Neural progenitor cell (in vitro differentiated cells): ENCODE results near the gene IMPACT. TPM values are rescaled to one million over a fixed set of nuclear protein-coding genes. Genes with fewer than 3 reads are reported as not detected.

ENCODE experiments used
- DNase-seq: peaks from one replicate; pipeline ENCODE4 v3.0.0-alpha.2; 2016; ENCODE audit warnings: low spot score
- H2AFZ ChIP-seq: fragments of 200-600 bp; sonication (generic); replicated peaks from 2 replicates; pipeline ENCODE4 v1.6.1; 2016; ENCODE audit warnings: antibody characterized with exemption
- H3F3A ChIP-seq: fragments of 200-600 bp; sonication (generic); 2 replicates; pipeline ENCODE4 v1.6.1; 2016; ENCODE audit warnings: antibody characterized with exemption, low read depth
- H3K27ac ChIP-seq: fragments of 200-600 bp; sonication (generic); 2 replicates; pipeline ENCODE4 v1.5.1; 2016; ENCODE audit warnings: mild to moderate bottlenecking
- H3K27me3 ChIP-seq: fragments of 200-600 bp; sonication (generic); 2 replicates; pipeline ENCODE4 v1.6.1; 2016; ENCODE audit warnings: mild to moderate bottlenecking, moderate library complexity
- H3K36me3 ChIP-seq: fragments of 200-600 bp; sonication (generic); 2 replicates; pipeline ENCODE4 v1.5.1; 2016
- H3K4me1 ChIP-seq: fragments of 200-600 bp; sonication (generic); 2 replicates; pipeline ENCODE4 v1.6.1; 2016; ENCODE audit warnings: mixed run types
- H3K4me2 ChIP-seq: fragments of 200-600 bp; sonication (generic); 2 replicates; pipeline ENCODE4 v1.6.1; 2016
- H3K4me3 ChIP-seq: fragments of 200-600 bp; sonication (generic); 2 replicates; pipeline ENCODE4 v1.5.1; 2016
- H3K79me2 ChIP-seq: fragments of 200-600 bp; sonication (generic); 2 replicates; pipeline ENCODE4 v1.6.1; 2016; ENCODE audit warnings: low read depth
- H3K9ac ChIP-seq: fragments of 200-600 bp; sonication (generic); 2 replicates; pipeline ENCODE4 v1.6.1; 2016
- H3K9me3 ChIP-seq: fragments of 200-600 bp; sonication (generic); 2 replicates; pipeline ENCODE4 v1.5.1; 2016; ENCODE audit warnings: low read depth
- H4K20me1 ChIP-seq: fragments of 200-600 bp; sonication (generic); 2 replicates; pipeline ENCODE4 v1.6.1; 2016; ENCODE audit warnings: low read depth
- H3K27ac Mint-ChIP-seq: 3 replicates; pipeline ENCODE4 v1.8.0; 2021; ENCODE audit warnings: mixed read lengths
- H3K27me3 Mint-ChIP-seq: 2 replicates; pipeline ENCODE4 v1.8.0; 2022; ENCODE audit warnings: low read depth, mild to moderate bottlenecking, inconsistent platforms, moderate library complexity, mixed read lengths; ENCODE audit not compliant: insufficient read depth
- H3K36me3 Mint-ChIP-seq: 3 replicates; pipeline ENCODE4 v1.8.0; 2021; ENCODE audit warnings: mixed read lengths
- H3K4me1 Mint-ChIP-seq: 3 replicates; pipeline ENCODE4 v1.8.0; 2021; ENCODE audit warnings: mixed read lengths
- H3K4me3 Mint-ChIP-seq: 3 replicates; pipeline ENCODE4 v1.8.0; 2021; ENCODE audit warnings: mild to moderate bottlenecking, moderate library complexity, mixed read lengths
- H3K9me3 Mint-ChIP-seq: 3 replicates; pipeline ENCODE4 v1.8.0; 2020; ENCODE audit warnings: mixed read lengths
- EZH2 ChIP-seq: fragments of 200-600 bp; sonication (generic); IDR thresholded peaks from 2 replicates; pipeline ENCODE4 v1.6.1; 2017; ENCODE audit warnings: antibody characterized with exemption, mild to moderate bottlenecking, moderate library complexity
- EZH2phosphoT487 ChIP-seq: fragments of 200-600 bp; sonication (generic); IDR thresholded peaks from 2 replicates; pipeline ENCODE4 v1.6.1; 2017; ENCODE audit warnings: antibody characterized with exemption
- total RNA-seq: library from RNA; depleted of rRNA; stranded (reverse); fragments of >200 nt; gene quantifications from 2 replicates; pipeline ENCODE4 v1.2.3, GENCODE V29; 2015; ENCODE audit warnings: low replicate concordance
- TF ChIP-seq, protein P1 (sequence below): fragments of 200-600 bp; sonication (generic); IDR thresholded peaks from 2 replicates; pipeline ENCODE4 v1.5.1; 2017; ENCODE audit warnings: antibody characterized with exemption, mild to moderate bottlenecking

Gene IMPACT
- total RNA-seq, 1 donor from 2014 or later: 66.5 TPM

DNA sequence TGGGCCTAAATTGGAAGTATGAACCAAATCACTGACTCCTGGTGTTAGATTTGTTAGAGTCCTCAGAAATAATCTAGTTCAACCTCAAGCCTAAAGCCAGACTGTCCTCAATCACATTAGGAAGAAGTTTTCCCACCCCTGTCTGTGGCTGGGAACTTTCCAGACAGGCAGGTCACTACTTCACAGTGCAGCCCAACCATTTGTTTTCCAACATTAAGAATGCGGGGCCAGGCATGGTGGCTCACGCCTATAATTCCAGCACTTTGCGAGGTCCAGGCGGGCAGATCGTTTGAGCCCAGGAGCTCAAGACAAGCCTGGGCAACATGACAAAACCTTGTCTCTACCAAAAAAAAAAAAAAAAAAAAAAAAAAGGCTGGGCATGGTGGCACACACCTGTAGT lies 23.4 kb upstream of the IMPACT start:
- Histone ChIP-seq H3K4me2 (no peak overlapping the region), H3F3A (peaks cover 15% of the 10 kb centered on the region), H2AFZ (no peak overlapping the region), H4K20me1 (no peaks in the 10 kb centered on the region), H3K4me3 (no peak overlapping the region), H3K9me3 (no peaks in the 10 kb centered on the region), H3K79me2 (no peaks in the 10 kb centered on the region), H3K27me3 (no peaks in the 10 kb centered on the region), H3K4me1 (peaks cover 21% of the 10 kb centered on the region), H3K36me3 (no peaks in the 10 kb centered on the region), H3K27ac (no peak overlapping the region), H3K9ac (no peak overlapping the region)
- no peak overlapping the region for H3K27ac Mint-ChIP-seq
- DNase-seq: no peak
- H3K36me3 Mint-ChIP-seq: peaks cover 3% of the 10 kb centered on the region
- H3K4me1 Mint-ChIP-seq: peaks cover 37% of the 10 kb centered on the region
- H3K9me3 Mint-ChIP-seq: peaks cover 9% of the 10 kb centered on the region
- TF ChIP-seq EZH2 (no peak), EZH2phosphoT487 (no peak)
- TF ChIP-seq, protein P1, sequence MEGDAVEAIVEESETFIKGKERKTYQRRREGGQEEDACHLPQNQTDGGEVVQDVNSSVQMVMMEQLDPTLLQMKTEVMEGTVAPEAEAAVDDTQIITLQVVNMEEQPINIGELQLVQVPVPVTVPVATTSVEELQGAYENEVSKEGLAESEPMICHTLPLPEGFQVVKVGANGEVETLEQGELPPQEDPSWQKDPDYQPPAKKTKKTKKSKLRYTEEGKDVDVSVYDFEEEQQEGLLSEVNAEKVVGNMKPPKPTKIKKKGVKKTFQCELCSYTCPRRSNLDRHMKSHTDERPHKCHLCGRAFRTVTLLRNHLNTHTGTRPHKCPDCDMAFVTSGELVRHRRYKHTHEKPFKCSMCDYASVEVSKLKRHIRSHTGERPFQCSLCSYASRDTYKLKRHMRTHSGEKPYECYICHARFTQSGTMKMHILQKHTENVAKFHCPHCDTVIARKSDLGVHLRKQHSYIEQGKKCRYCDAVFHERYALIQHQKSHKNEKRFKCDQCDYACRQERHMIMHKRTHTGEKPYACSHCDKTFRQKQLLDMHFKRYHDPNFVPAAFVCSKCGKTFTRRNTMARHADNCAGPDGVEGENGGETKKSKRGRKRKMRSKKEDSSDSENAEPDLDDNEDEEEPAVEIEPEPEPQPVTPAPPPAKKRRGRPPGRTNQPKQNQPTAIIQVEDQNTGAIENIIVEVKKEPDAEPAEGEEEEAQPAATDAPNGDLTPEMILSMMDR: no peak
- no peak overlapping the region for H3K4me3 Mint-ChIP-seq
- peaks cover 7% of the 10 kb centered on the region for H3K27me3 Mint-ChIP-seq

DNA sequence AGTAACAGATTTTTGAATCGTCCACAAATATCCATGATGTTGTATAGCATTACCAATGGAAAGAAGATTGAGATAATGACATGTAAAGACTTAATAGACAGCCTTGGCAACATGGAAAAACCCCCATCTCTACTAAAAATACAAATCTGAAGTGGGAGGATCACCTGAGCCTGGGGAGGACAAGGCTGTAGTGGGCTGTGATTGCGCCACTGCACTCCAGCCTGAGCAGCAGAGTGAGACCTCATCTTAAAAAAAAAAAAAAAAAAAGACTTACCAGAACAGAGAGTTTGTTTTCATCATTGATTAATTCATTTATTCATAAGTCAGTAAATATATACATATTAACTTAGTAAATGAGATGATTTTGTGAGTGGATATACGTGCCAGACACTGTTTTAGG lies 21.9 kb upstream of the IMPACT start:
- TF ChIP-seq EZH2 (no peak), EZH2phosphoT487 (no peak)
- TF ChIP-seq, protein P1: no peak
- no peak overlapping the region for H3K4me2 ChIP-seq
- H3K27ac Mint-ChIP-seq: no peak overlapping the region
- no peak overlapping the region for H3K27ac ChIP-seq
- H3K9me3 Mint-ChIP-seq: peaks cover 9% of the 10 kb centered on the region
- DNase-seq: no peak
- peaks cover 2% of the 10 kb centered on the region for H3F3A ChIP-seq
- H3K9me3 ChIP-seq: no peaks in the 10 kb centered on the region
- no peak overlapping the region for H3K4me3 ChIP-seq
- no peaks in the 10 kb centered on the region for H4K20me1 ChIP-seq
- H3K27me3 ChIP-seq: no peaks in the 10 kb centered on the region
- peaks cover 13% of the 10 kb centered on the region for H3K4me1 ChIP-seq
- no peak overlapping the region for H2AFZ ChIP-seq
- H3K27me3 Mint-ChIP-seq: peaks cover 13% of the 10 kb centered on the region
- peaks cover 24% of the 10 kb centered on the region for H3K4me1 Mint-ChIP-seq
- no peak overlapping the region for H3K9ac ChIP-seq
- H3K4me3 Mint-ChIP-seq: no peak overlapping the region
- no peaks in the 10 kb centered on the region for H3K36me3 ChIP-seq
- no peaks in the 10 kb centered on the region for H3K79me2 ChIP-seq
- peaks cover 3% of the 10 kb centered on the region for H3K36me3 Mint-ChIP-seq

- Histone ChIP-seq H3K4me2 (no peak overlapping the region), H3K9ac (no peak overlapping the region), H3K79me2 (no peaks in the 10 kb centered on the region), H3K27ac (no peak overlapping the region), H2AFZ (no peak overlapping the region), H3K4me1 (peaks cover 3% of the 10 kb centered on the region), H3K27me3 (no peaks in the 10 kb centered on the region), H3K36me3 (no peaks in the 10 kb centered on the region), H3K4me3 (no peak overlapping the region), H3K9me3 (no peaks in the 10 kb centered on the region), H3F3A (no peaks in the 10 kb centered on the region), H4K20me1 (no peaks in the 10 kb centered on the region)
- Mint-ChIP-seq H3K36me3 (peaks cover 2% of the 10 kb centered on the region), H3K4me3 (no peak overlapping the region), H3K27ac (no peak overlapping the region), H3K9me3 (peaks cover 9% of the 10 kb centered on the region), H3K27me3 (peaks cover 13% of the 10 kb centered on the region), H3K4me1 (peaks cover 8% of the 10 kb centered on the region)
- no peak for DNase-seq
- TF ChIP-seq EZH2phosphoT487 (no peak), EZH2 (no peak)
- TF ChIP-seq, protein P1: no peak
Measured at GRCh38 chr18:24408496-24408895, 18.0 kb upstream of the IMPACT start.
